ENCODE results near the gene GLTP.

- TF ChIP-seq CTCF (IDR thresholded peaks at IDR 0.05), result no peak
- TF ChIP-seq, protein P1, sequence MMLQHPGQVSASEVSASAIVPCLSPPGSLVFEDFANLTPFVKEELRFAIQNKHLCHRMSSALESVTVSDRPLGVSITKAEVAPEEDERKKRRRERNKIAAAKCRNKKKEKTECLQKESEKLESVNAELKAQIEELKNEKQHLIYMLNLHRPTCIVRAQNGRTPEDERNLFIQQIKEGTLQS (CRISPR knock-in tag; conservative IDR thresholded peaks at IDR 0.05), result no peak
- TF ChIP-seq JUN (CRISPR knock-in tag; IDR thresholded peaks at IDR 0.05), result no peak
- TF ChIP-seq, protein P2, sequence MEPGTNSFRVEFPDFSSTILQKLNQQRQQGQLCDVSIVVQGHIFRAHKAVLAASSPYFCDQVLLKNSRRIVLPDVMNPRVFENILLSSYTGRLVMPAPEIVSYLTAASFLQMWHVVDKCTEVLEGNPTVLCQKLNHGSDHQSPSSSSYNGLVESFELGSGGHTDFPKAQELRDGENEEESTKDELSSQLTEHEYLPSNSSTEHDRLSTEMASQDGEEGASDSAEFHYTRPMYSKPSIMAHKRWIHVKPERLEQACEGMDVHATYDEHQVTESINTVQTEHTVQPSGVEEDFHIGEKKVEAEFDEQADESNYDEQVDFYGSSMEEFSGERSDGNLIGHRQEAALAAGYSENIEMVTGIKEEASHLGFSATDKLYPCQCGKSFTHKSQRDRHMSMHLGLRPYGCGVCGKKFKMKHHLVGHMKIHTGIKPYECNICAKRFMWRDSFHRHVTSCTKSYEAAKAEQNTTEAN (CRISPR knock-in tag; IDR thresholded peaks at IDR 0.05), result no peak
- no peak for TF ChIP-seq JAZF1 (CRISPR knock-in tag; IDR thresholded peaks at IDR 0.05)
- TF ChIP-seq MAX (CRISPR knock-in tag; IDR thresholded peaks at IDR 0.05), result no peak
- TF ChIP-seq, protein P3, sequence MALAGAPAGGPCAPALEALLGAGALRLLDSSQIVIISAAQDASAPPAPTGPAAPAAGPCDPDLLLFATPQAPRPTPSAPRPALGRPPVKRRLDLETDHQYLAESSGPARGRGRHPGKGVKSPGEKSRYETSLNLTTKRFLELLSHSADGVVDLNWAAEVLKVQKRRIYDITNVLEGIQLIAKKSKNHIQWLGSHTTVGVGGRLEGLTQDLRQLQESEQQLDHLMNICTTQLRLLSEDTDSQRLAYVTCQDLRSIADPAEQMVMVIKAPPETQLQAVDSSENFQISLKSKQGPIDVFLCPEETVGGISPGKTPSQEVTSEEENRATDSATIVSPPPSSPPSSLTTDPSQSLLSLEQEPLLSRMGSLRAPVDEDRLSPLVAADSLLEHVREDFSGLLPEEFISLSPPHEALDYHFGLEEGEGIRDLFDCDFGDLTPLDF (CRISPR knock-in tag; IDR thresholded peaks at IDR 0.05), result no peak
- no peak for TF ChIP-seq MYBL2 (CRISPR knock-in tag; IDR thresholded peaks at IDR 0.05)
- TF ChIP-seq, protein P4, sequence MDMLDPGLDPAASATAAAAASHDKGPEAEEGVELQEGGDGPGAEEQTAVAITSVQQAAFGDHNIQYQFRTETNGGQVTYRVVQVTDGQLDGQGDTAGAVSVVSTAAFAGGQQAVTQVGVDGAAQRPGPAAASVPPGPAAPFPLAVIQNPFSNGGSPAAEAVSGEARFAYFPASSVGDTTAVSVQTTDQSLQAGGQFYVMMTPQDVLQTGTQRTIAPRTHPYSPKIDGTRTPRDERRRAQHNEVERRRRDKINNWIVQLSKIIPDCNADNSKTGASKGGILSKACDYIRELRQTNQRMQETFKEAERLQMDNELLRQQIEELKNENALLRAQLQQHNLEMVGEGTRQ (CRISPR knock-in tag; IDR thresholded peaks at IDR 0.05), result no peak
- no peak for TF ChIP-seq CREB1 (CRISPR knock-in tag; IDR thresholded peaks at IDR 0.05)
- no peak for TF ChIP-seq ZNF423 (CRISPR knock-in tag; IDR thresholded peaks at IDR 0.05)
- no peak for TF ChIP-seq CREM (CRISPR knock-in tag; IDR thresholded peaks at IDR 0.05)
- TF ChIP-seq, protein P5, sequence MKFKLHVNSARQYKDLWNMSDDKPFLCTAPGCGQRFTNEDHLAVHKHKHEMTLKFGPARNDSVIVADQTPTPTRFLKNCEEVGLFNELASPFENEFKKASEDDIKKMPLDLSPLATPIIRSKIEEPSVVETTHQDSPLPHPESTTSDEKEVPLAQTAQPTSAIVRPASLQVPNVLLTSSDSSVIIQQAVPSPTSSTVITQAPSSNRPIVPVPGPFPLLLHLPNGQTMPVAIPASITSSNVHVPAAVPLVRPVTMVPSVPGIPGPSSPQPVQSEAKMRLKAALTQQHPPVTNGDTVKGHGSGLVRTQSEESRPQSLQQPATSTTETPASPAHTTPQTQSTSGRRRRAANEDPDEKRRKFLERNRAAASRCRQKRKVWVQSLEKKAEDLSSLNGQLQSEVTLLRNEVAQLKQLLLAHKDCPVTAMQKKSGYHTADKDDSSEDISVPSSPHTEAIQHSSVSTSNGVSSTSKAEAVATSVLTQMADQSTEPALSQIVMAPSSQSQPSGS (CRISPR knock-in tag; IDR thresholded peaks at IDR 0.05; ENCODE audit: borderline replicate concordance, low read depth), result no peak
- no peak for TF ChIP-seq TP53 (CRISPR knock-in tag; IDR thresholded peaks at IDR 0.05)
Observed at GRCh38 chr12:109915171-109916040, 35.1 kb upstream of the GLTP start.

All from WTC11 (cell line).